Measurements from ENCODE around the gene P2RX3.

GRCh38 chr11:57360991-57361390 lies 22.8 kb downstream of the P2RX3 start:
- TF ChIP-seq CTCF (conservative IDR thresholded peaks at IDR 0.05; ENCODE audit: low read length): no peak
- no peak for TF ChIP-seq EZH2phosphoT487 (IDR thresholded peaks at IDR 0.05; ENCODE audit: borderline replicate concordance, low read depth, low read length)
